ENCODE results near the gene C3. TPM values are rescaled to one million over a fixed set of nuclear protein-coding genes. Genes with fewer than 3 reads are reported as not detected.

C3 gene
- total RNA-seq, 2 donors from 2014 or later, result 0.35 TPM; not detected in 1

DNA sequence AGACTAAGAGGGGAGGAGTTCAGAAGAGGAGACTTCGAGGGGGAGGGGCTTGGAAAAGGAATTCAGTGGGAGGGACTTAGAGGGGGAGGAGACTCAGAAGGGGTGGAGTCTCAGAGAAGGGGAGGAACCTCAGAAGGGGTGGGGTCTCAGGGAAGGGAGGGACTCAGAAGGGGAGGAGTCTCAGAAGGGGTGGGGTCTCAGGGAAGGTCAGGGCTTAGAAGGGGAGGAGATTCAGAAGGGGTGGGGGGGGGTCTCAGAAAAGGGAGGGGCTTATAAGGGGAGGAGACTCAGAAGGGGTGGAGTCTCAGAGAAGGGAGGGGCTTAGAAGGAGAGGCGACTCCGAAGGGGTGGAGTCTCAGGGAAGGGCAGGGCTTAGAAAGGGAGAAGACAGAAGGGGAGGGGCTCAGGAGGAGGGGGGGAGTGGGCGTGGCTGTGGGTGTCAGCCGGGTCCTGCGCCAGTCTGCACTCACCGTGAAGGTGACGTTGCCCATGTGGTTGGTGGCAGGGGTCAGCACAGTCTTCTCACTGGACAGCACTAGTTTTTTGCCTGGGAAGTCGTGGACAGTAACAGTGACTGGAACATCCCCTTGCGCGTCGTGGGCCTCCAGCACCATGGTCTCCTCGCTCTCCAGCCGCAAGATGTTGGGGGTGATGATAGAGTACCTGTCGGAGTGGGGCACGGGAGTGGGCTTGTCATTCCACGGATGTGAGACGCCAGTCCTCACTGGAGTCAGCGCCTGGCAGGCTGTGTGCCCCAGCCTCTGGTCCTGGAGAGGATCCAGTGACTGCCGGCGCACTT lies 1.5 kb downstream of the C3 start:
- Mint-ChIP-seq H3K36me3 (ENCODE audit: low read depth) (peaks cover 3% of the 10 kb centered on the region), H3K27me3 (no peaks in the 10 kb centered on the region), H3K27ac (no peak overlapping the region), H3K4me1 (peaks cover 17% of the 10 kb centered on the region), H3K4me3 (no peak overlapping the region)
- no peaks in the 10 kb centered on the region for H3K9me3 ChIP-seq (ENCODE audit: control insufficient read depth, low read length, poor library complexity, severe bottlenecking)
- ATAC-seq (peak; percentile 86), DNase-seq (no peak)

DNA sequence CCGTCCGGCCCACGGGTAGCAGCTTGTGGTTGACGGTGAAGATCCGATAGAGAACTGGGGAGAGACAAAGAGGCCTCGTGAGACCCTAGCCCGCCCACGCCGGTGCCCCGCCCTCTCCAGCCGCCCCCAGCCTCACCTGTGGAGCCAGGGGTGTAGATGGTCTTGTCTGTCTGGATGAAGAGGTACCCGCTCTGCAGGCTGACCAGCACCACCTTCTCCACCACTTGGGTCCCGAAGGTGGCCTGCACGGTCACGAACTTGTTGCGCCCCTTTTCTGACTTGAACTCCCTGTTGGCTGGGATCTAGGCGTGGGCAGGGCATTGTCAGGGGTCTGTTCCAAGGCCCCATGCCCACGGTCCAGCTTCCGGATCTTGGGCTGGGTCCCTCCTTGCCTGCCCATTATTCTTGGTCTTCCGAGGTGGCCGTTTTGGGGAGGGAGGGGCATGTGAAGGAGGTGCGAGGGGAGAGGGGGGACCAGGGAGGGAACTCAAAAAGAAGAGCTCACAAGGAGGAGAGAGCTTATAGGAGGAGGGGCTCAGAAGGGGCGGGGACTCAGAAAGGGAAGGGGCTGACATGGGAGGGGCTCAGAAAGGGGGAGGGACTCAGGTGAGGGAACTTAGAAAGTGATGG lies 2.2 kb downstream of the C3 start:
- no peak overlapping the region for H3K27ac Mint-ChIP-seq
- peaks cover 3% of the 10 kb centered on the region for H3K36me3 Mint-ChIP-seq (ENCODE audit: low read depth)
- H3K9me3 ChIP-seq (ENCODE audit: control insufficient read depth, low read length, poor library complexity, severe bottlenecking), result no peaks in the 10 kb centered on the region
- no peaks in the 10 kb centered on the region for H3K27me3 Mint-ChIP-seq
- no peak overlapping the region for H3K4me3 Mint-ChIP-seq
- peaks cover 17% of the 10 kb centered on the region for H3K4me1 Mint-ChIP-seq
- no peak for ATAC-seq
- DNase-seq, result no peak

DNA sequence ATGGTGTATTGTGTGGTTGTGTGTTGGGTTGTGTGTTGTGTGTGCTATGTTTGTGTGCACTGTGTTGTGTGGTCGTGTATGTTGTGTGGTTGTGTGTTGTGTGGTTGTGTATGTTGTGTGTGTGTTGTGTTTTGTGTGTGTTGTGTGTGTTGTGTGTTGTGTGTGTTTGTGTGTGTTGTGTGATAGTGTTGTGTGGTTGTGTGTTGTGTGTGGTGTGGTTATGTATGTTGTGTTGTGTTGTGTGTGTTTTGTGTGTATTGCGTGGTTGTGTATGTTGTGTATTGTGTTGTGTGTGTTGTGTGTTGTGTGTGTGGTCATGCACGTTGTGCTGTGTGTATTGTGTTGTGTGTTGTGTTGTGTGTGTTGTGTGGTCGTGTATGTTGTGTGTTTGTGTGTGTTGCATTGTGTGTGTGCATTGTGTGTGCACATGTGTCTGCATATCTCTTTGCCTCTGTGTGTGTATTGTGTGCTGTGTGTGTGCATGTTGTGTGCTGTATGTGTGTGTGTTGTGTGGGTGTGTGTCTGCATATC lies 2.9 kb downstream of the C3 start:
- H3K9me3 ChIP-seq (ENCODE audit: control insufficient read depth, low read length, poor library complexity, severe bottlenecking), result no peaks in the 10 kb centered on the region
- DNase-seq (no peak), ATAC-seq (no peak)
- no peaks in the 10 kb centered on the region for H3K27me3 Mint-ChIP-seq
- H3K4me3 Mint-ChIP-seq, result no peak overlapping the region
- H3K27ac Mint-ChIP-seq, result no peak overlapping the region
- H3K4me1 Mint-ChIP-seq, result peaks cover 16% of the 10 kb centered on the region
- peaks cover 3% of the 10 kb centered on the region for H3K36me3 Mint-ChIP-seq (ENCODE audit: low read depth)

DNA sequence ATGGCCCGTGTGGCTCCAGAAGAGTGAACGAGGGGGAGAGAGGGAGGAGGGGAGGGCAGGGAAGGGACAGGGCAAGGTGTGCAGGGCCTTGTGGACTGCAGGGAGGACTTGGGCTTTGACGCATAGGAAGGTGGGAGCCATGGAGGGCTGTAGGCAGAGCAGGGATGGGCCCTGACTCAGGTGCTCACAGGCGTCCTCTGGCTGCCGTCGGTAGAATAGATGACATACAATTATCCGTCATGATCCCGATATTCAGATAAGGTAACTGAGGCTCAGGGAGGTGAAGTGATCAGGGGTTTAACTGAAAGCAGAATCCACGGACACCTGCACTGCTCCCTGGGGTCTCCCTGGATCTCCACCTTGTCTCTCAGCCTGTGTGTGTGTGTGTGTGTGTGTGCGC lies 3.4 kb downstream of the C3 start:
- Mint-ChIP-seq H3K27ac (peak overlapping the region; percentile 27), H3K4me3 (no peak overlapping the region)

DNA sequence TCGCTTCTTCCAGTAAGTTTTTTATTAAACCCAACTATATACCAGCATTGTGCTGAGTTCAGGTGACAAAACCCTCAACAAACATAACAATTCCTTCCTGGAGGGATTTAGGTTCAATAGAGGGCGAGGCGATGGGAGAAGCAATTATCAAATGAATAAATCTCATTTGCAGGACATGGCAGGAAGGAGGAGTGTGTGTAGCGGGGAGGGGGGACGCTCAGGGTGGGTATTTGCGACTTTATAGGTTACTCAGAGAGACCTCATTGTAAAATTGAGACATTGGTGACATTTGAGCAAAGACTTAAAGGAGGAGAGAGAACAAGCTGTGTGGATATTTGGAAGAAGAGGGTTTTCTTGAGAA lies 3.9 kb downstream of the C3 start:
- peak overlapping the region; percentile 27 for H3K27ac Mint-ChIP-seq
- no peaks in the 10 kb centered on the region for H3K27me3 Mint-ChIP-seq
- peaks cover 16% of the 10 kb centered on the region for H3K4me1 Mint-ChIP-seq
- ATAC-seq (no peak), DNase-seq (no peak)
- H3K36me3 Mint-ChIP-seq (ENCODE audit: low read depth), result peaks cover 3% of the 10 kb centered on the region
- no peaks in the 10 kb centered on the region for H3K9me3 ChIP-seq (ENCODE audit: control insufficient read depth, low read length, poor library complexity, severe bottlenecking)
- no peak overlapping the region for H3K4me3 Mint-ChIP-seq

More for the DNA sequence above, 3.4 kb downstream of the C3 start:
- DNase-seq (no peak), ATAC-seq (no peak)
- Mint-ChIP-seq H3K27me3 (no peaks in the 10 kb centered on the region), H3K4me1 (peaks cover 16% of the 10 kb centered on the region), H3K36me3 (ENCODE audit: low read depth) (peaks cover 3% of the 10 kb centered on the region)
- H3K9me3 ChIP-seq (ENCODE audit: control insufficient read depth, low read length, poor library complexity, severe bottlenecking), result no peaks in the 10 kb centered on the region

DNA sequence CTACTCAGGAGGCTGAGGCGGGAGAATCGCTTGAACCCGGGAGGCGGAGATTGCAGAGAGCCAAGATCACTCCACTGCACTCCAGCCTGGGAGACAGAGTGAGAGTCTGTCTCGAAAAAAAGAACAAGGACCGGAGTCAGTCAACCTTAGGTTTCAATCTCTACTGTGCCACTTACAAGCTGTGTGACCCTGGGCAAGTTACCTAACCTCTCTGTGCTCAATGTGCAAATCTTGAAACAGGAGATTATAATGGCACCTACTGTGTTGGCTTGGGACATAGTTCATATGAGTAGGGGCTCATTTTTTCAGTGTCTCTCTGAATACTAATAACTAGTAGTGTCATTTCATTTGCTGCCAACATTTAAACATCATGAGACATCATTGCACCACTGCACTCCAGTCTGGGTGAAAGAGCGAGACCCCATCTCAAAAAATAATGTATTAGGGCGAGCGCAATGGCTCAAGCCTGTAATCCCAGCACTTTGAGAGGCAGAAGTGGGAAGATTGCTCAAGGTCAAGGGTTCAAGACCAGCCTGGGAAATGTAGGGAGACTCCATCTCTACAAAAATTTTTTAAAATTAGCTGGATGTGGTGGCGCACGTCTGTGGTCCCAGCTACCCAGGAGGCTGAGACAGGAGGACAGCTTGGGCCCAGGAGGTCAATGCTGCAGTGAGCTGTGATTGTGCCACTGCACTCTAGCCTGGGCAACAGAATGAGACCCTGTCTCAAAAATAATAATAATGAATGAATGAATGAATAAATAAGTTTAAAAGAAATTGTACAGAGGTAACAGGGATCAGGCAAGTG lies 5.5 kb downstream of the C3 start:
- no peak for ATAC-seq

DNA sequence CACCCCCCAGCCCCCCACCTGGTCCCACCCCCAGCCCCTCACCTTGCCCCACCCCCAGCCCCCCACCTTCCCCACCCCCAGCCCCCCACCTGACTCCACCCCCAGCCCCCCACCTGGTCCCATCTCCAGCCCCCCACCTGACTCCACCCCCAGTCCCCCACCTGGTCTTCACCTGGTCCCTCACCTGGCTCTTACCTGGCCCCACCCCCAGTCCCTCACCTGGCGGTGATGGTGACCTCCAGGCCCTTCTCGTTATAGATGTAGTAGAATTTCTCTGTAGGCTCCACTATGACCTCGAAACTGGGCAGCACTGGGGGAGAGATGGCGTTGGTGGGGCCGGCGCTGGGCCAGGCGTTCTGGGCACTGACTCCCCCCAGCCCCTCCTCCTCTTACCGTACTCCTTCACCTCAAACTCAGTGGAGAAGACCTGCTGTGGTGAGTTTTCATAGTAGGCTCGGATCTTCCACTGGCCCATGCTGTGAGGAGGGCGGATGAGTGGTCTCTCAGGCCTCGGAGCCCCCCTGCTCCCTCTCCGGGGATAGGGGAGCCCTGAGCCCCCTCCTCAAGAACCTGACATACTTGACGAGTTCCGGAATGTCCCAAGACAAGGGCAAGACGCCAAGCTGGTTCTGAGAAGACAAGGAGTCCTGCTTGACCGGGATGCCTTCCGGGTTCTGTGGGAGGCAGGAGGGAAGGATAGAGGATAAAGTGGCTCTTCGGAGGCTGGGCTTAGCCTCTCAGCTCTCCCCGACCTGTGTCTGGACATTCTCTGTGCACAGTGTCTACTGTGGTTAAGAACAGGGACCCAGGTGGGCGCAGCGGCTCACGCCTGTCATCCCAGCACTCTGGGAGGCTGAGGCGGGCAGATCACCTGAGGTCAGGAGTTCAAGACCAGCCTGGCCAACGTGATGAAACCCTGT lies 6.4 kb downstream of the C3 start:
- H3K27me3 Mint-ChIP-seq, result peaks cover 20% of the 10 kb centered on the region
- DNase-seq (no peak), ATAC-seq (no peak)
- H3K4me1 Mint-ChIP-seq, result peaks cover 26% of the 10 kb centered on the region
- no peaks in the 10 kb centered on the region for H3K9me3 ChIP-seq (ENCODE audit: control insufficient read depth, low read length, poor library complexity, severe bottlenecking)
- peak overlapping the region; percentile 49 for H3K27ac Mint-ChIP-seq
- H3K4me3 Mint-ChIP-seq, result no peak overlapping the region
- H3K36me3 Mint-ChIP-seq (ENCODE audit: low read depth), result peaks cover 3% of the 10 kb centered on the region

More for the DNA sequence above, 5.5 kb downstream of the C3 start:
- H3K27ac Mint-ChIP-seq, result peak overlapping the region; percentile 49
- H3K4me1 Mint-ChIP-seq, result peaks cover 26% of the 10 kb centered on the region
- no peaks in the 10 kb centered on the region for H3K9me3 ChIP-seq (ENCODE audit: control insufficient read depth, low read length, poor library complexity, severe bottlenecking)
- H3K27me3 Mint-ChIP-seq, result peaks cover 16% of the 10 kb centered on the region
- DNase-seq, result no peak
- H3K4me3 Mint-ChIP-seq, result no peak overlapping the region
- H3K36me3 Mint-ChIP-seq (ENCODE audit: low read depth), result peaks cover 6% of the 10 kb centered on the region

DNA sequence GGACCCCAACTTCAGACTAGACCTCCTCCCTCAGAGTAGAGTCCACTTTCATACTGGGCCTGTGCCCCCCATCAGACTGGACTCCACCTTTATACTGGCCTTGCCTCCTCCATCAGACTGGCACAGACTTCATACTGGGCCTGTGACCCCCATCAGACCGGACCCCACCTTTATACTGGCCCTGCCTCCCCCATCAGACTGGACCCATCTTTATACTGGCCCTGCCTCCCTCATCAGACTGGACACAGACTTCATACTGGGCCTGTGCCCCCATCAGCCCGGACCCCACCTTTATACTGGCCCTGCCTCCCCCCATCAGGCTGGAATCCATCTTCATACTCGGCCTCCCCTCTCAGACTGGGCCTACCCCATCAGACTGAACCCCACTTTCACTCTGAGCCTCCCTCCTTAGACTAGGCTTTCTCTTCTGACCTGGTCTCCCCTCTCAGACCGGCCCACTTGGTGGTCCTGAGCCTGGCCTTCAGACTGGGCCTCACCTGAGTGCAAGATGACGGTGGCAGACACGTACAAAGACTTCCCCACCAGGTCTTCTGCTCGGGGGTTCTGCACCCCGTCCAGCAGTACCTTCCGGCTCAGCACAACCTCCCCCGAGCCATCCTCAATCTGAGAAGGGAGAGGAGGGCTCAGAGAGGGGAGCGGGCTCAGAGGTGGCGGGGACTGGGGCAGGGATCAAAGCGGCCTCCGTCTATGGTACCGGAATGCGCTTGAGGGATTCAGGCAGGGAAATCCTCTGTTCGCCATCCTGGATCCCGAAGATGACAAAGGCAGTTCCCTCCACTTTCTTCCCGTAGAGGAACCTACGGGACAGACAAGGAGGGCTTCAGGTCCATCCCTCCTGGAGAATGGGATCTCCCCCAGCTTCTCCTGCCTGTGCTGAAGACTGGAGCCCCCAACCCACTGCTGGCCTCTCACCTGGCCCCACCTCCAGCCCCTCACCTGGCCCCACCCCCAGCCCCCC lies 7.5 kb downstream of the C3 start:
- Mint-ChIP-seq H3K4me1 (peaks cover 27% of the 10 kb centered on the region), H3K4me3 (no peak overlapping the region), H3K27me3 (peaks cover 28% of the 10 kb centered on the region), H3K27ac (peak overlapping the region; percentile 60), H3K36me3 (ENCODE audit: low read depth) (peaks cover 5% of the 10 kb centered on the region)
- ATAC-seq (no peak), DNase-seq (no peak)
- H3K9me3 ChIP-seq (ENCODE audit: control insufficient read depth, low read length, poor library complexity, severe bottlenecking), result no peaks in the 10 kb centered on the region

DNA sequence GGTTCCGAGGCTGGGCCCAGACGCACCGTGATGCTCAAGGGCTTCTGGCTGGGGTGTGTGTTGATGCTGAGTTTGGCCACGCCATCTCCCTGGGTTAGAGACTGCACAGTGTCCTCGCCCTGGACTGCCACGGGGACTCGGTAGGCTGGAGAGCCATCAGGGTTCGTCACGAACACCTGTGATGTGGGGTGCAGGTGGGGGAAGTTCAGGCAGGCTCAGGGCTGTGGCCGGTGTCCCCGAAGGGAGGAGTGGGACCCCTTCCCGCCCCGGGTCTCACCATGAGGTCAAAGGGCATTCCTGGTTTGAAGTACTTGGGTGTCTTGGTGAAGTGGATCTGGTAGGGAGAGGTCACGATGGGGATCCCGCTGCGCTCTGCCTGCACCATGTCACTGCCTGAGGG lies 8.2 kb downstream of the C3 start:
- peaks cover 25% of the 10 kb centered on the region for H3K4me1 Mint-ChIP-seq
- H3K27ac Mint-ChIP-seq, result peak overlapping the region; percentile 60
- DNase-seq (no peak), ATAC-seq (no peak)
- H3K36me3 Mint-ChIP-seq (ENCODE audit: low read depth), result peaks cover 5% of the 10 kb centered on the region
- H3K9me3 ChIP-seq (ENCODE audit: control insufficient read depth, low read length, poor library complexity, severe bottlenecking), result no peaks in the 10 kb centered on the region
- H3K27me3 Mint-ChIP-seq, result peaks cover 32% of the 10 kb centered on the region
- H3K4me3 Mint-ChIP-seq, result no peak overlapping the region

DNA sequence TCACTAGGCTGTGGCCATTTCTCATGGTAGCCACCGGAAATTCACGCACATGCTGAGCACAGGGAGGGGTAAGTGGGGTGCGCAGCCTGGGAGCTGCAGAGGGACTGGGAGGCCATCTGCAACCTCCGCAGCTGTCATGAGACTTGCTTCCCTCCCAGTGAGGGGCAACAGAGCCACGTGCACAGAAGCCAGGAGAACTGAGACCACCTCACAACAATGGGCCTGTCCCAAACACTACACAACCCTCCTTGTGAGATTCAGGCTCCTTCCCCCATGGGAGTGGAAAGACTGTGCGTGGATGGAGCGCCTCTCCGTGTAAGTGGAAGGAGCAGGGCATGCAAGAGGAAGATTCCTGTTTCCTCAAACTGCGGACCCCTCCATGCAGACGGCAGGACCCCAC lies 8.8 kb downstream of the C3 start:
- H3K9me3 ChIP-seq (ENCODE audit: control insufficient read depth, low read length, poor library complexity, severe bottlenecking), result no peaks in the 10 kb centered on the region
- Mint-ChIP-seq H3K36me3 (ENCODE audit: low read depth) (peaks cover 5% of the 10 kb centered on the region), H3K4me1 (peaks cover 23% of the 10 kb centered on the region), H3K4me3 (no peak overlapping the region), H3K27me3 (peaks cover 32% of the 10 kb centered on the region), H3K27ac (peak overlapping the region; percentile 16)
- no peak for DNase-seq
- no peak for ATAC-seq

DNA sequence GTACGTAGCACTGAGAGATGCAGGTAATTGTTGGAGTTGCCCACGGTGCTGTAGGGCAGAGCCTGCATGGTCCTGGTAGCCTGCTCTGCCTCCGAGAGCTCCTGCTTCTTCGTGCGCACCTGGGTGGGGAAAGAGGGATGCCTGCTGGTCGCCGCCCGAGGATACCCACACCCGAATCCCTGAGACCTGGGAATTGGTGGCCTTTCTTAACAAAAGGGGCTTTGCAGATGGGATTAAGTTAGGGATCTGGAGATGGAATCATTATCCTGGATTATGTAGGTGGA lies 9.4 kb downstream of the C3 start:
- H3K27me3 Mint-ChIP-seq, result peaks cover 32% of the 10 kb centered on the region
- peaks cover 6% of the 10 kb centered on the region for H3K36me3 Mint-ChIP-seq (ENCODE audit: low read depth)
- no peaks in the 10 kb centered on the region for H3K9me3 ChIP-seq (ENCODE audit: control insufficient read depth, low read length, poor library complexity, severe bottlenecking)
- peak overlapping the region; percentile 77 for H3K4me3 Mint-ChIP-seq
- ATAC-seq (no peak), DNase-seq (no peak)
- H3K4me1 Mint-ChIP-seq, result peaks cover 22% of the 10 kb centered on the region
- H3K27ac Mint-ChIP-seq, result peak overlapping the region; percentile 16
